Osteoblast (primary cell): ENCODE data around the gene INPP5F. TPM values are rescaled to one million over a fixed set of nuclear protein-coding genes. Genes with fewer than 3 reads are reported as not detected.

ENCODE experiments used
- DNase-seq: peaks from one replicate; pipeline ENCODE4 v3.0.0; 2011; ENCODE audit warnings: low spot score, mixed read lengths; ENCODE audit not compliant: insufficient read length; ENCODE audit errors: missing footprints
- H2AFZ ChIP-seq: 2 replicates; pipeline ENCODE4 v1.6.0; 2011; ENCODE audit warnings: mild to moderate bottlenecking, low read length
- H3K27ac ChIP-seq: 2 replicates; pipeline ENCODE4 v1.5.1; 2011; ENCODE audit warnings: mild to moderate bottlenecking, low read depth, low read length, moderate library complexity
- H3K27me3 ChIP-seq: 2 replicates; pipeline ENCODE4 v1.6.0; 2012; ENCODE audit warnings: mild to moderate bottlenecking, control low read depth, inconsistent platforms, low read length, moderate library complexity; ENCODE audit not compliant: insufficient read depth
- H3K36me3 ChIP-seq: 2 replicates; pipeline ENCODE4 v1.5.1; 2011; ENCODE audit warnings: mild to moderate bottlenecking, low read length, control low read depth, moderate library complexity; ENCODE audit not compliant: insufficient read depth
- H3K4me1 ChIP-seq: 2 replicates; pipeline ENCODE4 v1.5.1; 2011; ENCODE audit warnings: mild to moderate bottlenecking, low read length, control low read depth, moderate library complexity; ENCODE audit not compliant: insufficient read depth
- H3K4me2 ChIP-seq: 2 replicates; pipeline ENCODE4 v1.6.0; 2011; ENCODE audit warnings: mild to moderate bottlenecking, low read length; ENCODE audit not compliant: insufficient read depth
- H3K4me3 ChIP-seq: fragments of 200-600 bp; sonication (generic); 3 replicates; pipeline ENCODE4 v1.5.1; 2012; ENCODE audit warnings: mild to moderate bottlenecking, low read length, inconsistent platforms; ENCODE audit not compliant: insufficient read depth
- H3K79me2 ChIP-seq: 2 replicates; pipeline ENCODE4 v1.6.0; 2012; ENCODE audit warnings: mild to moderate bottlenecking, low read length, control low read depth, inconsistent platforms; ENCODE audit not compliant: insufficient read depth
- H3K9me3 ChIP-seq: 2 replicates; pipeline ENCODE4 v1.5.1; 2011; ENCODE audit warnings: low read depth, low read length, control low read depth
- H4K20me1 ChIP-seq: 2 replicates; pipeline ENCODE4 v1.6.0; 2012; ENCODE audit warnings: mild to moderate bottlenecking, low read length, control low read depth; ENCODE audit not compliant: insufficient read depth
- CTCF ChIP-seq: IDR thresholded peaks from 2 replicates; pipeline ENCODE4 v1.5.1; 2011; ENCODE audit warnings: mild to moderate bottlenecking, low read depth, low read length, moderate library complexity; ENCODE audit errors: extremely low read depth
- total RNA-seq: library from RNA; depleted of rRNA; stranded (reverse); fragments of >200 nt; gene quantifications from 2 replicates; pipeline ENCODE4 v1.2.3, GENCODE V29; 2012

INPP5F gene
- total RNA-seq, 1 donor, result 10.9 TPM

GRCh38 chr10:119742947-119743648, 17.2 kb downstream of the INPP5F start:
- DNase-seq, result no peak
- Histone ChIP-seq H2AFZ (peak overlapping the region; percentile 53), H3K79me2 (peaks cover 19% of the 10 kb centered on the region)

GRCh38 chr10:119747940-119748339, 22.1 kb downstream of the INPP5F start:
- no peak for DNase-seq
- no peak overlapping the region for H3K4me2 ChIP-seq
- H3K36me3 ChIP-seq, result no peaks in the 10 kb centered on the region

More at GRCh38 chr10:119742947-119743648, 17.2 kb downstream of the INPP5F start:
- H3K9me3 ChIP-seq, result no peaks in the 10 kb centered on the region
- no peaks in the 10 kb centered on the region for H3K27me3 ChIP-seq
- TF ChIP-seq CTCF, result no peak
- H4K20me1 ChIP-seq, result no peaks in the 10 kb centered on the region
- peak overlapping the region; percentile 24 for H3K27ac ChIP-seq
- H3K4me2 ChIP-seq, result peak overlapping the region; percentile 70
- peak overlapping the region; percentile 2 for H3K4me3 ChIP-seq
- peaks cover 11% of the 10 kb centered on the region for H3K4me1 ChIP-seq
- no peaks in the 10 kb centered on the region for H3K36me3 ChIP-seq

GRCh38 chr10:119748871-119749270, 23.0 kb downstream of the INPP5F start:
- Histone ChIP-seq H3K27ac (no peak overlapping the region), H3K79me2 (peaks cover 9% of the 10 kb centered on the region), H2AFZ (no peak overlapping the region), H4K20me1 (peaks cover 4% of the 10 kb centered on the region), H3K36me3 (no peaks in the 10 kb centered on the region), H3K4me2 (no peak overlapping the region), H3K4me3 (no peak overlapping the region), H3K9me3 (no peaks in the 10 kb centered on the region), H3K4me1 (no peaks in the 10 kb centered on the region), H3K27me3 (no peaks in the 10 kb centered on the region)
- no peak for TF ChIP-seq CTCF
- no peak for DNase-seq

More at GRCh38 chr10:119747940-119748339, 22.1 kb downstream of the INPP5F start:
- TF ChIP-seq CTCF, result no peak
- H3K79me2 ChIP-seq, result peaks cover 9% of the 10 kb centered on the region
- no peak overlapping the region for H2AFZ ChIP-seq
- no peak overlapping the region for H3K27ac ChIP-seq
- no peaks in the 10 kb centered on the region for H3K9me3 ChIP-seq
- no peaks in the 10 kb centered on the region for H3K27me3 ChIP-seq
- peaks cover 4% of the 10 kb centered on the region for H4K20me1 ChIP-seq
- H3K4me1 ChIP-seq, result peaks cover 5% of the 10 kb centered on the region
- H3K4me3 ChIP-seq, result no peak overlapping the region

GRCh38 chr10:119749455-119749854, 23.6 kb downstream of the INPP5F start:
- peaks cover 9% of the 10 kb centered on the region for H3K79me2 ChIP-seq
- no peak overlapping the region for H3K4me3 ChIP-seq
- H3K4me1 ChIP-seq, result no peaks in the 10 kb centered on the region
- H3K36me3 ChIP-seq, result no peaks in the 10 kb centered on the region
- H3K27me3 ChIP-seq, result no peaks in the 10 kb centered on the region
- no peak for TF ChIP-seq CTCF
- H2AFZ ChIP-seq, result no peak overlapping the region
- no peak overlapping the region for H3K4me2 ChIP-seq
- H3K27ac ChIP-seq, result no peak overlapping the region
- peak; percentile 8 for DNase-seq
- no peaks in the 10 kb centered on the region for H3K9me3 ChIP-seq
- peaks cover 4% of the 10 kb centered on the region for H4K20me1 ChIP-seq
